LHCN-M2 (cell line): ENCODE measurements around the gene HOXA5. TPM values are rescaled to one million over a fixed set of nuclear protein-coding genes. Genes with fewer than 3 reads are reported as not detected.
A peak's percentile ranks its signal among the peaks of the same experiment; 100 is the strongest.

Experiments used
- DNase-seq: peaks from one replicate; pipeline ENCODE4 v3.0.0-alpha.2; 2012; ENCODE audit warnings: low read depth
- total RNA-seq: library from RNA; depleted of rRNA; stranded (reverse); fragments of >200 nt; gene quantifications from 2 replicates; pipeline ENCODE4 v1.2.3, GENCODE V29; 2014

The HOXA5 gene
- total RNA-seq, 1 experiment from 2014 or later, result 9.4 TPM

DNA sequence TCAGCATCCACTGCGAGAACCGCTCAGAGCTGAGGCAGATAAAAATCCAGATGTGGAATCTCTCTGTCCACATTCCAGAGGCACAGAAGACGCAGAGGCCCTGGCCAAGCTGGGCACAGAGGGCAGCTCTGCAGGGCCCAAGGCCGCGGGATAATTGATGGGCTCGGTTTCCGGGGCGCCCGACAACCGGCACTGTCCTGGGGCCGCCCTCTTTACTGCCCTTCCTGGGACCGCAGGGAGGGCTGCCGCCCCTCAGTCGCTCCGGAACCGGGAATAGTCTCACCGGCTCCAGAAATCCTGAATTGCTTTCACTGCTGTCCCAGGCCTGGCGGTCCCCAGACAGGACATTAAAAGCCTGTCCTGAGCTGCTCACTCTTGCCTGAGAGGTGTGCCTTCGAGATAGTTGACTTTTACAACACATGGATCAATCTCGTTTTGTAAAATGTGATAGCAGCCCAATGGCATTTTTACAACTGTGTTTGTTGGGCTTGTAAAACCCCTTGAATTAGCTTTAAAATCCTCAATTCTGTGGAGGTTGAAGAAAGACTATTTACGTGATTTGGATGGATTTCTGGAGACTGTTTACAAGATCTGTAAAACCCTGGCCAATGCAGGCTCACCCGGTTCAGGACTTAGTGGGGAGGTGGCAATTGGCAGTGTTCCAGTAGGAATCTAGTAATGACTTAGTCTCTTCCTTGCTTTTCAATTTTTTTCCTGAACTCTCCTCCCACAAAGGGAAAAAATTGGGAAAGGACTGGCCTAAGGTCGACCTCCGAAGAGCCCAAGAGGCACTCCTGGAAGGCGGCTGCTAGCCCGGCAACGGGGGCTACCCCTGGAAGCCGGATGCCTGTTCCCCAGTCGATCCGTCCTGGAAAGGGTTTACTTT, 5.5 kb upstream of the HOXA5 start:
- no peak for DNase-seq

DNA sequence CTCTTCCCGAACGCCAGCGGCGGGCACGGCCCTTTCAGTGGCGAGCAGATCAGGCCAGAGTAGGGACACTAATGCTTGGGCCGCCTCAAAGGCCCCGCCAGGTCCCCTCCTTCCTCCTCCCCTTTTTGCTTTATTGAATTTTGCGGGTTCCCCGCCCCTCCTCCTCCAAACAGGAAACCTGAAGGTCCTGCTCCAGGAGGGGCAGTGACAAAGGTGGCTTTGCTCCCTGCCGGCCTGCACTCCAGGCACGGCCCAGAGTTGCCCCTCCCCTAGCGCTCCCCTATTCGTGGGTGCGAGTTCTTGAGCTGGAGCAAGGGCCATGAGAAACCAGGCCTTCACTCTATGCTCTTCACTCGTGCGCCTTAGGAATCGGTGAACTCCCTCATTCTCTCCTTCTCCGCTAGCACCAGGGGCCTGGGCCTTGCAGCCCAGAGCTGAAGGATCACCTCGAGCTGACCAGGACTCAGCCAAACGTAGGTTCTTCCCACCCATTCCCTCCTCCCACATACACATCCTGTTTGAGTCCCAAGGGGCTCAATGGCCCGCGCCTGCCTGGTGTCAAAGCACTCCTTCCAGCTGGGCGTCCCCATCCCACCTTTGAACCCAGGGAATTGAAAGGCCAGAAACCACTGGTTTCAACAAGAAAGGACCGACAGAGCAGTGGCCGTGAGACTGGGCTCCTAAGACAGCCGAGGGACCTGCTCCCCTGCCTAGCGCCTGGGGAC, 4.7 kb upstream of the HOXA5 start:
- no peak for DNase-seq

DNA sequence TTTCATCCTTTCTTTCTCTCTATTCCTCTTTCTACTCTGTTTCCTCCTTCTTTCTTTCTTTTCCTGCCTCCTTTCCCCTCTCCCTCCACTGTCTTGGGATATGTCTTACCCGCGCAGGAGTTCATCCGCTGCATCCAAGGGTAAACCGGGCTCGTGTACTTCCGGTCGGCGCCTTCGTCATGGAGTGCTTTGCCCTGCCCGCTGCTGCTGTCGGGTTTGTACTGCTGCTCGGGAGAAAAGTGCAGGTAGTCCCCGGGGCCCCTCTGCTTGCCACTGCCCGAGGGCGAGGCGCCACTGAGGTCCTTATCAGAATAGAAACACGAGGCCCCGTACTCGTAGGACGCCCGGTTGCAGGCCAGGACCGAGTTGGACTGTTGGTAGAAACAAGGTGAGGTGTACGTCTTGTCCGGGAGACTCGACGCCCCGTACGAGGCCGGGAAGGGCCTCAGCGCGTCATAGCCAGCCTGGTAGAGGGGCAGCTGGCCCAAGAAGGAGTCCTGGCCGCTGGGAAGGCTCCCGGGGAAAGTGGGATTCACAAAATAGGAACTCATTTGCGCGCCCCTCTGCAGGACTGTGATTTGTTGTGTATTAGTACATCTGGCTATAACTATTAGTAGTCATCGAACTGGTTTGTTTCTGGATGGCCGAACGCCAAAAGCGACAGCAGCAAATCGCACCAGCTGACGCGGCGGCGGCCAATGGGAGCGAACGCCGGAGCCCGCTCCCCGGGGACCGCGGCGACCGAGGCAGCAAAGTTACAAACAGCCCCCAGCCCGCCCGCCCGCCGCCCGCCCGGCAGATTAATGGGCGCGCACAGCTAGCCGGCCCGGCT, 3.9 kb upstream of the HOXA5 start, which contains the start of gene HOXA6:
Gene HOXA6 (minus strand): TSS at position 576 of the 832 bp plus-strand sequence. CDS start 25 bp downstream, at position 551.
- DNase-seq, result no peak

GRCh38 chr7:27146491-27147198, 3.2 kb upstream of the HOXA5 start:
- no peak for DNase-seq

DNA sequence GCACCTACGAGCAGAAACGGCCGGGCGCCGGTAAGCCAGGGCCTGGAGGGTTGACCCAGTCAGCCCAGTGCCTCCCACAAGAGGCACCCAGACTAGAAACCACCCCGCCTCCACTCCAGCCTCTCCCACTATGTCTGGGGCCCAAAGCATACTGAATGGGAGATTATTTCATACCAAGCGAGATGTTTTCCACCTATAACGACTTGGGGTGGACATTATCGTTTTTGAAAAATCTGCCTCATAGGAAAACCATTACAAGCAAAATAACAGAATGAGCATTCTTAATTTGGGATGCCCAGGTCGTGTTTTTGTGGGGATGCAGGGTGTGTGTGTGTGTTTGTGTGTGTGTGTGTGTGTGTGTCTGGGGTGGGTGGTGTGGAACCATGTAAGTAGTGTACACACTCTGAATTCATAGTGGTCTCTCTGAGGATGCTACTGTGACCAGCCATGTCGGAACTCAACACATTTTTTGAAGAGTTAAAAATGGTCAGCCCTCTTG, 2.5 kb upstream of the HOXA5 start:
- no peak for DNase-seq

- DNase-seq, result no peak
Observed at GRCh38 chr7:27145165-27145913, 1.9 kb upstream of the HOXA5 start.

GRCh38 chr7:27144781-27145164, 1.3 kb upstream of the HOXA5 start:
- no peak for DNase-seq

DNA sequence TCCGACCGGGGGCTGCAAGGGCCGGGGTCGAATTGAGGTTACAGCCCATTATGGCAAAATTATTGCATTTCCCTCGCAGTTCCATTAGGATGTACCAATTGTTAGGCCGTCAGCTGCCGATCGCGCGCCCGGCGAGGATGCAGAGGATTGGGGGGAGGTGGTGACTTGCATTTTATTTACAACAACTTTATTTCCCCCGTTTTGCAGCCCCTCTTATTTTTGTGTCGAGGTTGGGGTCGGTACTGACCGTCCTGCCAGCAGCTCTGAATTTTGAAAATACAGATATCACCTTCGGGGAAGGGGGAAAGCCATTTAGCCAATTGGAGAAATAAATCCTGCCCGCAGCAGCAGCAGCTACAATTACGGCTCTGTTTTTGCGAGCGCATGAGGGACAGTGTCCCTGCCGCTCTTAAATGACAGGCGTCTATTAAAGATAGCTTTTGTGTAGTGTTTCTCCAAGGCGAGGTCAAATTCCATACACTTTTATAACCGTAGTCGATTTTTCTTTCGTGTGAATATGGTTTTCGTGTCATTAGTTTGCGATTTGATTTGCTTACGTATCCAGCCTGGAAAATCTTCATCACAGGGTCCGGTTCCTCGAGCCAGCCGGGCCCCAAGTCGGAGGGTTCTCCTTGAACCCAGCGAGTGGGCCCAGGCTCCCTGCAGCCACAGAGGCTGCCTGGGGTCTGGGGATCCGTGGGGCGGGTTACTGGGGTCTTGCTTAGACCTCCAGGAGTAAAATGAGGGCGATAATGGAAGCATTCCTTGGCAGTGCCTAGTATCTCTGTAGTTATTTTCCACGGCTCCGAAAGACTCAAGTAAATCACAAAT, 684 bp upstream of the HOXA5 start:
- DNase-seq, result no peak

DNA sequence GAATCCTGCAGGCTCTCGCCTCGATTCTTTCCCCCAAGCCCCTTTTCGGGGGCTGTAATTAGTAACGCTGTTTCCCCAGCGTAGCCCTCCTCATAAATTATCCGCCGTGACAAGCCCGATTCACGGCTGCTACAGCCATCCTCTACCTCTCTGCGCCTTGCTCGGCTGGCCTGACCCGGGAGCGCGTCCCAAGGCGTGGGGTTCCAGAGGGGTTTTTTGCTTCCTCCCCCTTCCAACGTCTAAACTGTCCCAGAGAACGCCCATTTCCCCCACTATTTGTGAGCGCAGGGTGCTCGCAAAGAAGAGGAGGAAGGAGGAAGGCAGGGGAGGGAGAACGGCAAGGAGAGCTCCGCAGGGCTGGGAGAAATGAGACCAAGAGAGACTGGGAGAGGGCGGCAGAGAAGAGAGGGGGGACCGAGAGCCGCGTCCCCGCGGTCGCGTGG, 880 bp downstream of the HOXA5 start:
- DNase-seq, result no peak

GRCh38 chr7:27141923-27142579, 1.4 kb downstream of the HOXA5 start:
- DNase-seq, result peak; percentile 77

GRCh38 chr7:27141137-27141922, 2.2 kb downstream of the HOXA5 start:
- DNase-seq, result no peak

DNA sequence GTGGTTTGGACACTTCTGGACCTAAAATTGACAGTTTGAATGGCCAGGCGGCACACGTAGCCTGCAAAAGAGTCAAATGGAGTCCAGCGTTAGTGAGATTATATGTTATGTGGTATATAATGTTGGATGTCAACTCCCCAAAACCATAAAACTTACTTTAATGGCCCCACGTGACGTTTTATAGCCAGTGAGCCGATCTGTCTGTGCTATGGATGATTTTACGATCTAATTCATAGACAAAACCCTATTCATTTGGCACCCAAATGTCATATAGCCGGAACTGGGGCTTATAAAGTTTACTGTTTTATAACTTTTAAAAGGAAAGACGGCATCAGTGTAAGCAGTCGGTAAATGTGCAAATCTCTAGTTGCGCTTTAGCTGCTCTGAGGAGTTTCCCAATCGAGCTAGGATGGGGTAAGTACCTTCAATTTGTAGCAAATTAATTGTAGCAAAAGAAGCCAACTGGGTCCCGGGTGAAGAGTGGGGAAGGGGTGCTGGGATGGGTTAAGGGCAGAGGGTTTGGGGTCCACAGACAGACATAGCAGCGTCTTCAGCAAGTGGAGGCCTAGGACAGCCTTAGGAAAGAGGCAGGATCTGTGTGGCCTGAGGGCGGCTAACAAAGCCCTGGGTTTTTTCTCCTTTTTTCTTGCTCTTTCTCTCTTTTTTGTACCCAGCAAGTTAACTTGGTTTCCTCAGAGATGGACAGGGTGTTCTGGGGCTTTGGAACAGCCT, 3.2 kb downstream of the HOXA5 start:
- no peak for DNase-seq

- DNase-seq, result no peak
Observed at GRCh38 chr7:27139334-27140125, 4.0 kb downstream of the HOXA5 start.

DNA sequence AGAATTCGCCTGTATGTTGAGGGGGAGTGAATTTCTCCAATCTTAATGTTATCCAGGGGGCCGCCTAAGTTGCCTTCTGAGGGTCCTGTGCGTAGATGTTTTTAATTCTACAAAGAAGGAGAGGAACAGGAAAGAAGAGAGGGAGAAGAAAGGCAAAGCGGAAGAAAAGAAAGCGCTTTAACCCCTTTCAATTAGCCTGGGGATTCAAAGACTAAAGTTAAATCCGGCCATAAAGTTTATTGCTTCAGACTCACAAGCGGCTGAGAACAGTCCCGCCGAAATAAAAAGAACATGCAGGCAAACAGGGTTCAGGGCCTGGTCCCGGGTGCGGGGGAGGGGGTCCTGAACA, 4.5 kb downstream of the HOXA5 start:
- no peak for DNase-seq

GRCh38 chr7:27138472-27138871, 5.0 kb downstream of the HOXA5 start:
- no peak for DNase-seq

GRCh38 chr7:27137640-27138315, 5.7 kb downstream of the HOXA5 start:
- DNase-seq, result no peak
